GM23248 (cell line): Measurements from ENCODE around the gene CARD11. TPM values are rescaled to one million over a fixed set of nuclear protein-coding genes. Genes with fewer than 3 reads are reported as not detected.

Experiments
- DNase-seq: peaks from one replicate; pipeline ENCODE4 v3.0.0-alpha.2; 2015
- H2AFZ ChIP-seq: fragments of 200-600 bp; sonication (generic); 2 replicates; pipeline ENCODE4 v1.6.1; 2016; ENCODE audit warnings: antibody characterized with exemption
- H3F3A ChIP-seq: fragments of 200-600 bp; sonication (generic); 2 replicates; pipeline ENCODE4 v1.6.1; 2016; ENCODE audit warnings: mild to moderate bottlenecking, antibody characterized with exemption, mixed run types; ENCODE audit not compliant: insufficient read depth
- H3K27ac ChIP-seq: fragments of 200-600 bp; sonication (generic); 2 replicates; pipeline ENCODE4 v1.5.1; 2016; ENCODE audit warnings: mild to moderate bottlenecking
- H3K27me3 ChIP-seq: fragments of 200-600 bp; sonication (generic); replicated peaks from 2 replicates; pipeline ENCODE4 v1.6.1; 2016; ENCODE audit warnings: mild to moderate bottlenecking; ENCODE audit not compliant: insufficient read depth
- H3K36me3 ChIP-seq: fragments of 200-600 bp; sonication (generic); 2 replicates; pipeline ENCODE4 v1.6.1; 2016; ENCODE audit warnings: low read depth, mild to moderate bottlenecking
- H3K4me1 ChIP-seq: fragments of 200-600 bp; sonication (generic); 2 replicates; pipeline ENCODE4 v1.6.1; 2016; ENCODE audit warnings: mild to moderate bottlenecking; ENCODE audit not compliant: insufficient read depth
- H3K4me2 ChIP-seq: fragments of 200-600 bp; sonication (generic); one replicate; pipeline ENCODE4 v1.6.1; 2016; ENCODE audit warnings: mild to moderate bottlenecking; ENCODE audit not compliant: unreplicated experiment
- H3K4me3 ChIP-seq: fragments of 200-600 bp; sonication (generic); 2 replicates; pipeline ENCODE4 v1.5.1; 2016; ENCODE audit warnings: mild to moderate bottlenecking
- H3K79me2 ChIP-seq: fragments of 200-600 bp; sonication (generic); 2 replicates; pipeline ENCODE4 v1.6.1; 2016; ENCODE audit warnings: mild to moderate bottlenecking; ENCODE audit not compliant: insufficient read depth
- H3K9ac ChIP-seq: fragments of 200-600 bp; sonication (generic); 2 replicates; pipeline ENCODE4 v1.6.1; 2016; ENCODE audit warnings: mild to moderate bottlenecking
- H3K9me2 ChIP-seq: fragments of 200-600 bp; sonication (generic); 2 replicates; pipeline ENCODE4 v1.6.1; 2016; ENCODE audit warnings: mixed run types, mild to moderate bottlenecking, moderate library complexity; ENCODE audit not compliant: insufficient read depth
- H3K9me3 ChIP-seq: fragments of 200-600 bp; sonication (generic); one replicate; pipeline ENCODE4 v1.6.1; 2017; ENCODE audit warnings: low read depth
- H4K20me1 ChIP-seq: fragments of 200-600 bp; sonication (generic); 2 replicates; pipeline ENCODE4 v1.6.0; 2016; ENCODE audit not compliant: insufficient read depth
- EZH2 ChIP-seq: fragments of 200-600 bp; sonication (generic); IDR thresholded peaks from 2 replicates; pipeline ENCODE4 v1.6.1; 2018; ENCODE audit warnings: antibody characterized with exemption, mild to moderate bottlenecking; ENCODE audit not compliant: insufficient read depth, poor library complexity, severe bottlenecking
- EZH2phosphoT487 ChIP-seq: fragments of 200-600 bp; sonication (generic); IDR thresholded peaks from 2 replicates; pipeline ENCODE4 v1.6.1; 2018; ENCODE audit warnings: antibody characterized with exemption, moderate library complexity, mild to moderate bottlenecking, low read depth; ENCODE audit not compliant: insufficient read depth
- WGBS, 2 experiments: methylation state at CpG; one replicate each; pipeline ENCODE4 v1.1.6; 2015 to 2017; ENCODE audit warnings: low lambda C conversion rate in 2 of 2, low coverage in 1 of 2; ENCODE audit errors: missing lambda C conversion rate in 2 of 2; 5-methylcytosine and 5-hydroxymethylcytosine counted together
- in situ Hi-C: fragments of 300-500 bp; cut with MboI; formaldehyde crosslinking; loops from 2 replicates; pipeline ENCODE4 v1.15.0; 2020
- polyA plus RNA-seq: library from polyadenylated mRNA; unstranded; fragments of >200 nt; fragmentation: Nextera tagmentation; extraction: Ambion mirVana; gene quantifications from 2 replicates; pipeline ENCODE4 v1.2.1, GENCODE V29; 2016
- total RNA-seq: library from RNA; depleted of rRNA; stranded (reverse); fragments of >200 nt; shearing (Covaris generic); gene quantifications from 2 replicates; pipeline ENCODE4 v1.2.3, GENCODE V29; 2014

Gene CARD11
- total and polyA plus RNA-seq, 2 experiments from 2014 or later: not detected

DNA sequence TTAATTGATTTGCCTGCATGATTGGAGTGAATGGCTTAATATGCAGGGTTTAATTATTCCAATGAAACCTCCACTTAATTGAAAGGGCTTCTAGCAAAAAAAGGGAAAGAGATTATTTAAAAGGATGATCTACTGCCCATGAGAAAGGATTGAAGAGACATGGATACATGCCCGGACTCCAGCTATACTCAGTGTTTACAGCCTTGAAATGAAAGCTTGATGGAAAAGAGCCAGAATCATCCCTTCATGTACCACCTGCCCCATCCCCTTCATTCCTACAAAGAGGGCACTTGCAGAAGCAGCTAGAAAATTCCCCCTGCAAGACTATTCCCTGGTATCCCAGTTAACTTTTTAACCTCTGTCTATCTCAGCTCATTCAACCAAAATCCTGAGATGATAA lies 78.4 kb downstream of the CARD11 start:
- Histone ChIP-seq H4K20me1 (no peaks in the 10 kb centered on the region), H3F3A (no peaks in the 10 kb centered on the region), H3K79me2 (no peaks in the 10 kb centered on the region), H3K9me3 (no peaks in the 10 kb centered on the region), H3K4me2 (no peak overlapping the region), H3K9me2 (no peaks in the 10 kb centered on the region), H2AFZ (no peak overlapping the region), H3K27me3 (no peaks in the 10 kb centered on the region), H3K9ac (no peak overlapping the region), H3K4me3 (no peak overlapping the region), H3K4me1 (no peaks in the 10 kb centered on the region), H3K36me3 (no peaks in the 10 kb centered on the region), H3K27ac (no peak overlapping the region)
- WGBS, 2 experiments: 10 to 38% methylated on average over 1 of the region's 1 CpG
- no peak for DNase-seq
- TF ChIP-seq EZH2phosphoT487: no peak
- in situ Hi-C loops: no loop called here

DNA sequence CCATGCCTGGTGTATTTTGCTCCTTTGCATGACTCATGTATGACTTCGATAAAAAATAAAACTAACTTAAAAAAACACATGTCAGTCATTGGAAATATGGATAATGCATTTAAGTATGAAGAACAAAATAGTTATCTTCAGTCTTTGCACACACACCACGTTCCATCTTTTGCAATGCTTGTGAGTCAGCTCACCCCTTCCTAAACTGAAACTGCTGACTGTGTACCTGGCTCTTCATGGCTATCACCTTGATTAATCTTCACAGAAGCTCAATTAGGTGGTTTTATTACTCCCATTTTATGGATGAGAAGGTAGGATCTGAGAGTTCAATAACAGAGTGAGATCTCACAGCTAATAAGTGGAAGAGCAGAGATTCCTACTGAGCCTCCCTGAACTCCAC lies 79.5 kb downstream of the CARD11 start:
- Histone ChIP-seq H3K4me1 (no peaks in the 10 kb centered on the region), H3K9ac (no peak overlapping the region), H3K4me3 (no peak overlapping the region), H3K4me2 (no peak overlapping the region), H3F3A (no peaks in the 10 kb centered on the region), H3K79me2 (no peaks in the 10 kb centered on the region), H3K27me3 (no peaks in the 10 kb centered on the region), H3K9me2 (no peaks in the 10 kb centered on the region), H3K36me3 (no peaks in the 10 kb centered on the region), H3K27ac (no peak overlapping the region), H4K20me1 (no peaks in the 10 kb centered on the region), H3K9me3 (no peaks in the 10 kb centered on the region), H2AFZ (no peak overlapping the region)
- in situ Hi-C loops: no loop called here
- WGBS, 2 experiments: 19 to 20% methylated on average over 2 of the region's 2 CpGs
- TF ChIP-seq EZH2 (no peak), EZH2phosphoT487 (no peak)
- no peak for DNase-seq

DNA sequence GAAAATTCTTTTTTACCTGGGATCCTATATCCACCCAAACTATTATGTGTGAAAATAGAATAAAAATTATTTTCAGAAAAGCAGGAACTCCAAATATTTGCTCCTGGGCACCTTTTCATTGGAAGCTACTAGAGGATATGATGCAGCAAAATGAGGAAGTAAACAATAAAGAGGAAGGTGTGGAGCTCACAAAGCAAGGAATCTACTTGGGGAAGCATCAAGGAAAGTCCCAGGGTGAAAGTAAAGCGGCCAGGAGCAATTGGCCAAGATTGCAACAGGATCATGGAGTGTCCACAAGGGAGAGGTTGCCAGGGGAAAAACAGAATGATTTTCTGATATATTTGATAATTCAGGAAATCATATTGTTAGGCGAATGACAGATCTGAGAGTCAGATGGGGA lies 80.8 kb downstream of the CARD11 start:
- Histone ChIP-seq H3K9me2 (no peaks in the 10 kb centered on the region), H2AFZ (no peak overlapping the region), H3K4me1 (no peaks in the 10 kb centered on the region), H4K20me1 (no peaks in the 10 kb centered on the region), H3K79me2 (no peaks in the 10 kb centered on the region), H3K9ac (no peak overlapping the region), H3F3A (no peaks in the 10 kb centered on the region), H3K27me3 (no peaks in the 10 kb centered on the region), H3K36me3 (no peaks in the 10 kb centered on the region), H3K4me2 (no peak overlapping the region), H3K27ac (no peak overlapping the region), H3K9me3 (no peaks in the 10 kb centered on the region), H3K4me3 (no peak overlapping the region)
- 40 to 44% methylated on average over 2 of the region's 2 CpGs for WGBS, 2 experiments
- TF ChIP-seq EZH2phosphoT487: no peak
- TF ChIP-seq EZH2: no peak
- in situ Hi-C loops: no loop called here
- no peak for DNase-seq

DNA sequence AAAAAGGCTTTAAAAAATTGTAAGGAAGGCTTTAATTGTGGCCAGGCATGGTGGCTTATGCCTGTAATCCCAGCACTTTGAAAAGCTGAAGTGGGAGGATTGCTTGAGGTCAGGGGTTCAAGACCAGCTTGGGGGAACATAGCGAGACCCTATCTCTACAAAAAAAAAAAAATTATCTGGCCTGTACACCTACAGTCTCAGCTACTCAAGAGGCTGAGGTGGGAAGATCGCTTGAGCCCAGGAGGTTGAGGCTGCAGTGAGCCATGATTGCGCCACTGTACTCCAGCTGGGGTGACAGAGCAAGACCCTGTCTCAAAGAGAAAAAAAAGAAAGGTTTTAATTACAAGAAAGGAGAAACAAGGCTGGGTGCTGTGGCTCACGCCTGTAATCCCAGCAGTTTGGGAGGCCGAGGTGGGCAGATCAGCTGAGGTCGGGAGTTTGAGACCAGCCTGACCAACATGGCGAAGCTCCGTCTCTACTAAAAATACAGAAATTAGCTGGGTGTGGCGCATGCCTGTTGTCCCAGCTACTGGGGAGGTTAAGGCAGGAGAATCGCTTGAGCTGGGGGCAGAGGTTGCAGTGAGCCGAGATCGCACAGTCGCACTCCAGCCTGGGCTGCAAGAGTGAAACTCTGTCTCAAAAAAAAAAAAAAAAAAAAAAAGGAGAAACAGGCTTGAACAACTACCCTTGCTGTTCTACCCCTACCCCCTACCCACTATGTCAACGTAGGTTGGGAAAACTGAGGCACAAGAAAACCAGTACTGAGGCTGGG lies 83.7 kb downstream of the CARD11 start:
- Histone ChIP-seq H3K9me2 (no peaks in the 10 kb centered on the region), H3K27me3 (no peaks in the 10 kb centered on the region), H3K9ac (no peak overlapping the region), H3K4me2 (no peak overlapping the region), H3K79me2 (no peaks in the 10 kb centered on the region), H3K27ac (no peak overlapping the region), H3K4me1 (no peaks in the 10 kb centered on the region), H3F3A (no peaks in the 10 kb centered on the region), H4K20me1 (no peaks in the 10 kb centered on the region), H3K9me3 (no peaks in the 10 kb centered on the region), H3K4me3 (no peak overlapping the region), H2AFZ (no peak overlapping the region), H3K36me3 (no peaks in the 10 kb centered on the region)
- in situ Hi-C loops: no loop called here
- DNase-seq: no peak
- TF ChIP-seq EZH2 (no peak), EZH2phosphoT487 (no peak)
- 66 to 74% methylated on average over 14 of the region's 14 CpGs for WGBS, 2 experiments
